Effector CD8-positive, alpha-beta T cell (primary cell): ENCODE measurements around the gene CEP68.
A peak's percentile ranks its signal among the peaks of the same experiment; 100 is the strongest.
"Not testable (repeated sequence)": the region's sequence is repeated elsewhere in the genome, so short reads cannot be mapped to it uniquely, and the experiment has no call there.

ENCODE experiments used
- DNase-seq: peaks from one replicate; lab custom pipeline; 2025; lab: John Stamatoyannopoulos, UW

CEP68 gene

DNA sequence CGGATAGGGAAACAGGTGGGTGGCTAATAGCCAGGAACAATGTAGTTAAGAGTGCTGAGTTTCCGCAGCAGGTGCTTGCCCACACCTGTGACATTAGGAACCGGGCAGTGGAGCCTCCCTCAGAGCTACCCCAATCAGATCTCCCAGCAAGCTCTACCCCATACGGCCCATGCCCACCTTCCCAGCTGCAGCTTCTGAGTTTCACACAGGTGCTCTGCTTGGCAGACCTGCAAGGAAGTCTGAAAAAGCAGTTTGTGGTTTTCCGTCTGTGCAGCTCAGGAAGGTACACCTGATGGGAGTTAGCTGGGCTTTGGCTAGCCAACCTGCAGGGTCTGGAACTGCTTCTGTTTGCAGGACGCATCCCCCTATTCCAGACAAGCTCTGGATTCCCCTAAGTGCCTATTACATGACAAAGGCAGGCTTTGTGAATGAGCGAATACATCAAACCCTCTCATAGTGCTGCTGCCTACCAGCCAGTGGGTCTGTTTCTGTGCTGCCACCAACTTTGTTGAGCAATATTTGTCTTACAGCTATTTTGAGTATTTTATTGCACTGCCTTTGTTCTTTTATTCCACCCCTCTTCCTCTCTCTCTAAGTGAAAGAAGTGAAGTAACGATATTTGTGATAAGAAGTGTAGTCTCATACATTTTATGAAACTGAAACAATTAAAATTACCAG is 24.7 kb upstream of the CEP68 start:
- no peak for DNase-seq

DNA sequence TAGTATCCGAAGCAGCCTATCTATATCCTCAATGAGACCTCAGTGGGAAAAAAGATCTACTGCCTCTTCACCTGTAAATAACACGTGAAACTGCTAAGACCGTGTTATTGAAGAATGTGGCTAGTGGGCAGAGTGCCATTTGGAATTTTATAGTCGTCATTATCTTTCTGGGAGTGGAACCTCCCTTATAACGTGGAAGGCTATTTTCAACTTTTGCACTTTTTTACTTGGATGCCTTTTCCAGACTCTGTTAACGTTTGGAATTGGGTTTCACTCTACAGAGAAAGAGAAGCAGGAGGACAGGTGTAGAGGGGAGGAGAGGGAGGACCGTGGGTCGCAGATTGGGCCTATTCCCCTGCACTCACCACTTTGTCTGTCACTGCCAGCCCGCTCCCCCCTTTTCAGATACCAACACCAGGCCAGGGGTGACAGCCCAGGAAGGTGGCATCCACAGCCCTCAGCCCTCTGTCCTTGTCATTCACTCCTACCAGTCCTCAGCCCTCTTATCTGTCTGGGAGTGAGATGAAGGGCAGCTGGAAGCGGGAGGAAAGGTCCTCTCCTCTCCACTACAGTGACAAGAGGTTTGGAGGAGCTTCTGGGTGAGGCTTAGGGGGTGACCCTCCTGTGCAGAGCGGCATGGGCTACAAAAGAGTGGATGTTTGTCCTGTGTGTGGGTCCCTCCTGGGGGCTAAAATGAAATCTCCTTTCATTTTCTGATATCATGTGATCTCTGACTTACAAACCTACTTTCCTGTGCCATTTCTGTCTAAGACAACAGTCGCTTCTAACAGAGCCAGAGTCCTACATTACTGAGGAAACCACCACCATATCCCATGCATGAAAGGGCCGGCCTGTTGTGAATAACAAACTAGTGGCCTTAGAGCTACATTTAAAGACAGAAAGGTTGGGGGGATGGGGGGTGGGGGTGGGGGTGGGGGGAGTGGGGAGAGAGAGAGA is 23.9 kb upstream of the CEP68 start:
- DNase-seq = no peak

DNA sequence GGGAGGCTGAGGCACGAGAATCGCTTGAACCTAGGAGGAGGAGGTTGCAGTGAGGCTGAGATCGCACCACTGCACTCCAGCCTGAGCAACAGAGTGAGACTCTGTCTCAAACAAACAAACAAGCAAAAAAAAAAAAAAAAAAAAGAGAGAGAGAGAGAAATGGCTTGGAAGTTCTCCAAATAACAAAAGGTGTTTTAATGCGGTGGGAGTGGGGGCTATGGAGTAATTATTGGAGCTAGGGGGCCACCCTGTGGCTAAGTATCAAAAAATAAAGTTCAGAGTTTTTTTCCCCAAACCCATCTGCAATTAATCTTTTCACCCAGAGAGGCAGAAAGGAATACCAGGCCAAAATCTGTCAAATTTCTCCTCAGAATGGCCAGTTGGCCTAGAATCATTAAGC is 23.0 kb upstream of the CEP68 start:
- no peak for DNase-seq

DNA sequence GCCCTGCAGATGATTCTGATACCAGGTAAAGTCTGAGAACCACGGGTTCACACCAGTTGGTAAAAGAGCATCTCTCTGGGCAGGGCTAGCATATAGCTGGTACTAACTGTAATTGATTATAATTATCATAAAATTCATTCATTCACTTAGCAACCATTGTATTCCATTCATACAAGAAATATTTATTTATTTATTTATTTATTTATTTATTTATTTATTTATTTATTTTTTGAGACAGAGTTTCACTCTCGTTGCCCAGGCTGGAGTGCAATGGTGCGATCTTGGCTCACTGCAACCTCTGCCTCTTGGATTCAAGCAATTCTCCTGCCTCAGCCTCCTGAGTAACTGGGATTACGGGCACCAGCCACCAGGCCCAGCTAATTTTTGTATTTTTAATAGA is 22.5 kb upstream of the CEP68 start:
- not testable (repeated sequence) for DNase-seq

DNA sequence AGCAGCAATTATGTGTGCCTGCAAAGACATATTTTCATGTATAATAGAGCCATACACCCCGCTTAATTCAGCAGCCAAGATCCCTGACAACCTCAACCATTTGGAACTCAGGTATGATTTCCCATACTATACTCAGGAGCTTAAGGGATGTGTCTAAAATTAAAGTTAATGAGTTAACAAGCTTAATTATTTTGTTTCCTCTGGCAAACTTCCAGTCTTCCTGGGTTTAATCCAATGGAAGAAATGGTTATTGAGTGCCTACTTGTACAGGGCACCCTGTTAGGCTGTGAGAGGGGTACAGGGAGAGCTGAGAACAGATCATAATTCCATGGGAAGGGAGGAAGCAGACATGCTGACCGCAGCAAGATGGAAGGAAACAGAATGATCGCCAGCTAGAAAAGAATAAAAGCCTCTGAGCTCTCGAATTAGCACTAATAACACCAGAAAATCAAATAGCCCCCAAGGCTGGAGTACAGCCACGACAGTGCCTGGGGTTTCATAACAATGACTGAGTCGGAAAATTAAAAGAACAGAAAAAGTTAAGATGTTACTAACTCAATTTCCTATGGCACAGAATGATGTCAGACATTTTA is 20.8 kb upstream of the CEP68 start:
- no peak for DNase-seq

DNA sequence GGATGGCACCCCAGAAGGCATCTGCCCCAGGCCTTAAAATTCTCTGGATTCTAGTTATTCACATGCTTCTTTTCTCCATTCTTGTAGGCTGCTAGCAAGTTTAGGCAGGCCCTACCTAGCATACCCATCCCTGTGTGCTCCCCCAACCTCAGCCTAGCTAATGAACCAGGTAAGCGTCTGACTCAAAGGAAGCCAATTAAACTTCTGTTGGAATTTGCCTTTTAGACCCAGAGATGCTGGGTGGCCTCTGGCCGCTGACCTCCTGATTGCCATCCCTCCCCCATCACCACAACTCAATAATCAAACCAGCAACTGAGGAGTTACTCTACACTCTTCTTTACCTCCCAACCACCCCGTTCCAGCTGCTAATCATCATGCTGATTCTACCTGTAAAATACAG is 19.0 kb upstream of the CEP68 start:
- no peak for DNase-seq

DNA sequence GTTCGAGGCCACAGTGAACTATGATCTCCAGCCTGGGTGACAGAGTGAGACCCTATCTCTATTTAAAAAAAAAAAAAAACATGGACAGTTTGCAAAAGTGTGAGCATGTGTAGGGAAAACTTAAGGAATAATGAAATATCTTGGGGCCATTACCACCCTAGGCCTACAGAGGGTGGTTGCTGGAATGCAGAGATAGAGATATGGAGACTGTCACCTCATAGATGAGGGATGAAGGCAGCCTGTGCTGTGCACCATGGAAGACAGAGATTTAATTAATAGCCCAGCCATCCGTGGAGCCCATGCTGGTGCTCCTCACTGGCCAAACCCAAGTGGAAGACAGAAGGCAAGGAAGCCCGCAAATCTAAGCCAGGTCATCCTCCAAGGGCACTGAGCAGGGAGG is 16.6 kb upstream of the CEP68 start:
- DNase-seq = no peak

DNA sequence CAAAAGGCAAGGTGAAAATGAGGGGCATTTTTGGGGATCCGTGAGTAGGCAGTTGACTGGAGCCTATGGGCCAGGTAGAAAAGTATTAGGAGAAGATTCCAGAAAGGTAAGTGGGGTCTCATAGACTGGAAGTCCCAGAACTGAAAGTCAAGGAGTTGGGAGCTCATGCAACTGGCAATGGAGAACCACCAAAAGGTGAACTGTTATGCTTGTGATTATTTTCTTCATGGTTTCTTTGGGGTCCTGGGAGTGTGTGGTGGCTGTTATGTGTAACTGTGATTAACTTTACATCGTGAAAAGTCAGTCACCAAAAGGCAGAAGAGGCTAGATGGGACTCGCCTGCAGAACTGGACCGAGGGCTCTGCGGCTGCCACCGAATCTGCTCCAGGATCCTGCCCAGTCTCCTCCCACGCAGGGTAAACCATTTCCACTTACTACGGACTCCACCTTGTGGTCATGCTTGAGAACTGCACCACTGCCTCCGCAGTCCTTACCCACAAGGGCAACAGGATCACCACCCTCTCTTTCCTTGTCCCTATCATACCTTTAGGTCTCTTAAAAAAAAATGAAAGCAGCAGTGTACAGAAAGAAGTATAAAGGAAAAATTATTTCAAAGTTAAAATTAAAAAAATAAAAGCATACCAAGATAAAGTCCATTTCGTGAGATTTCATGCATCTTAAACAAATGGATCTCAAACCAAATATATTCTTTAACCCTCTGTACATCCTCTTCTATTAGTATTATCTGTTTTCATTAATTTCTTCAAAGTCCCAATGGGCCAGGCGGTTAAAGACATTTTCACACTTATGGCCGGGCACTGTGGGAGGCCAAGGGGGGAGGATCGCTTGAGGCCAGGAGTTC is 15.6 kb upstream of the CEP68 start:
- DNase-seq = peak; percentile 63

DNA sequence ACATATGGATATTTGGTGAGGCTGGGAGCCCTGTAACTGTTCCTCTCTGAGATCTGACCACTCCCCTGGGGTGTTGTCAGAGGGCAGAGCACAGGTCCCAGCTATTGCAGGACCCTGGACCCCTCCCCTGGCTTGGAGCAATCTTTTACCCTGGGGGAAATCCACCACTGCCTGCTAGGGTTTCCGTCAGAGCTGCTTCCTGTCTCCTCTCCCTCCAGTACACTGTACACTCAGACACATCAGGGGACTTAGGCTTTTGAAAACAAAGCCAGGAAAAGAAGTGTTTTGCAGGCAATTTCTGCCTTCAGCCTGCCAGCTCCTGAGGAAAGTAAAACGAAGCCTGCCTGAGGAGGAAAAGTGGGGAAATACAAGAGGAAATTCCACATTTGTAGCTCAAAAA is 13.2 kb upstream of the CEP68 start:
- DNase-seq = no peak

DNA sequence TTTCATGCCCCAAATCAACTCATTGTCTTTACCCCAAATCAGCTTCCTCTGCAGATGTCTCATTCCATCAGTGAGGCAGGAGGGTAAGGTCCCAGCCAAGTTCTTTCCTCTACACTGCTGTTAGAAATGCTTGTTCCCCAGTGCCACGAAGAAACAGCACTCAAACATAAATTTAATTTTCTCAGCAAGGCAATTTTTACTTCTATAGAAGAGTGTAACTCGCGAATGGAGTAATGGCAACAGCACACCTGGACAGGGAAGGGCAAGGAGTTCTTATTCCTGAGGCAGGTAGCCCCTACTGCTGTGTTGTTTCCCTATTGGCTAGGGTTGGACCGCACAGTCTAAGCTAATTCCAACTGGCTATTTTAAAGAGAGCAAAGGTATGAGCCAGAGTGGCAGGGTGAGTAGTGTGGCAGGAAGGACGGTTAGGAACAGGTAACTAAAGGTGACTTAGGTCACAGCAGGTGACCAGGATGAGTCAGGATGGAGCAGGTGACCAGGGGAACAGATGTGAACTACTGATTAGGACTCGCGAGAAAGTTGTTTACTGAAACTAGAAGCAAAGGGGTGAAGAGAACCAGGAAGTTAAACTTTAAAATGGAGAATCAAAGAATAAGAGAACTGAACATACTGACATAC is 12.0 kb upstream of the CEP68 start:
- DNase-seq = no peak

DNA sequence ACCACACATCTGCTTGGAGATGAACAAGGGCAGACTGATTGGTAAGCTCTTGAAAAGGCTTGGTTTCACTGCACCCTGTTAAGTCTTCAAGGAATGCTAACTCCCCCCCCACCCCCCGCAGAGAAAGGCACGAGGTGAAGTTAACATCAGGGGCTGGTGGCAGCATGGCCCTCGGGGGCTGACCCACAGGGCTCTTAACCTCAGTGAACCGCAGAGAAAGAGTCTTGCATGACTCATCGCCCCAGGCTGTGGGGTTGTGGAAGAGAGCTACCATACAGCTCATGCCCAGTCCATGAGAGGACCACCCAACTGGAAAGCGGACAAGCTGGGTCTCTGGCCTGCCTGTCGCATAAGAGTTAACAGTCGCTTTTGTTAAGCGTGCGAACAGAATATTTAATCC is 10.6 kb upstream of the CEP68 start:
- DNase-seq = no peak

DNA sequence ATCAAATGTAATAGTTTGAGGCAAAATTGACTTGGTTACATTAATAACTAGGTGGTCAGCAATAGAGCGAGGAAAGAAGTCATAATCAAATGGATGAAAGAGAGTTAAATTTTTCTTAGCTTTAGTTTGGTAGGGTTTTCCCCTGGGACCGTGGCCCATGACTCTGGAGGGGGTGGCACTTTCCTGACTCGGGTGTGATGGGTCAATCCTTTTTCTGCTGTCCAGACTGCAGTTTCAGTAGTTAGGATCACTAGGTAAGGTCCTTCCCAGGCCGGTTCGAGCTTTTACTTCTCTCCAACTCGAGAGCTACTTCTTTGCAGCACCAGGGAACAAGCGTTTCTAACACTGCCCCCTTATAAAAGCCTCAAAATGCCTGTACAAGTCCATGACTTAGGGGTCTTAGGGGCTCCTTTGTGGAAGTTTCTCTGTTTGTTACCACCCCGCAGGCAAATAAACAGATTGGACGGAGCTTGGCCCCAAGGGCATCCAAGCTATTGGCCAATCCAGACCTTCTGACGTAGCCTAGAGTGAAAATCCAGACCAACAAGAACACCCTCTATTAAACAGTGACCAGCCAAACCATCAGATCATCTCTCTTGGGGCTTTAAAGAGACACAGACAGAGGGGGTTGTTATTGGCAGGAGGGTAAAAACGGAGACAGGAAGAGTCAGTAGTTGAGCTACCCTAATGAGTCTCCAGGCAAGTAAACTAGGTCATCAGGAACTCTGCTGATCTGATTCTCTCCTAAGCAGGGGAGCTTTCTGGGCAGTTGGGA is 9.4 kb upstream of the CEP68 start:
- DNase-seq = no peak

DNA sequence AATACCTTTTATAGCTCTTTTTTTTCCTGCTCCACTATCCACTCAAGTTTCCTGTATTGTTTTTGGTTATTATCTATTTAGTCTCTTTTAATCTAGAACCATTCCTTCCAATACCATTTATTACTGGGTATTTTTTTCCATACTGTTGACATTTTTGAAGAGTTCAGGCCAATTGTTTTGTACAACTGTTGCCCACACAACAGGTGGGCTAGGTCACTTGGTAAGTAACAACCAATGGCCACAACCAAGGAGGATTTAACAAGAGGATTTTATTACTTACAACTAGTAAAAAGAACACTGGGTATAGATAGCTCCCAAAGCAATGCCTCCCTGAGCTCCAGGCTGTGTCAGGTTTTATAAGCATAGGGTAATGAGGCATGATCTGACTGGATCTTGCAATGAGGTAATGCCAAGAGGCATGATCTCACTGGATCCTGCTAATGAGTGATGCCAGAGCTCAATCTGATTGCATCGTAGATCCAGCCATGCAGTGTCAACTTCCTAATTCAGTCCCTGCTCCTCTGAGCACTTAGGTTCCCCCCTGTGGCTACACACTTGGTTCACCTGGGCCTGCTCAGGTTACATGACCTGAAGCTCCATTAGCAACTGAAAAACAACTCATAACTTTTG is 7.1 kb upstream of the CEP68 start:
- DNase-seq = no peak

DNA sequence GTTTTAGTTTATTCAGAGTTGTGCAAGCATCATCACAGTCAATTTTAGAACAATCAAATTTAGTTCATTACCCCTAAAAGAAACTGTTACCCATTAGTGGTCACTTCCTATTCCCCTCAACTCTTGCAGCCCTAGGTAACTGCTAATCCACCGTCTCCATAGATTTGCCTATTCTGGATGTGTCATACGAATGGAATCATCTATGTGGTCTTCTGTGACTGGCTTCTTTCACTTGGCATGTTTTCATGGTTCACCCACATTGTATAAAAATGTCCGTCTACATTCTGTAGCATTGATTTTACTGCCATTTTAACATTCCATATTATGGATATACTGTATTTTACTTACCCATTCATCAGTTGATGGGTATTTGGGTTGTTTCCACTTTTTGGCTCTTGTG is 5.3 kb upstream of the CEP68 start:
- DNase-seq = no peak

DNA sequence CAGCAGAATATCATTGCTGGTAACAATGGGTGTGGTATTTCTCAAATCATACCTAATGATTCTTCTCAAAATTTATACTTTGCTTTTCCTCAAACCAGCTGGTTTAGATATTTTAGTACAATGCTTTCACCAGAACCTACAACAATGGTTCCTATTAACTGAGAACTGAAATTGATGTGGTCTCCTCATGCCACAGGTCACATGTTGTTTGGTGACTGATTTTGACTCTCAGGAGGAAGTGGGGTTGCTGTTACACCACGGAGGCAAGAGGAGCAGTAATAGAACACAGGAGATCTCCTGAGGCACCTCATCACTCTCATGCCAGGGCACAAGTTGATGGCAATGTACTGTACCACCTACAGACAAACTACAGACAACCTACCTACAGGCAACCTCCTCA is 3.0 kb upstream of the CEP68 start:
- DNase-seq = no peak

DNA sequence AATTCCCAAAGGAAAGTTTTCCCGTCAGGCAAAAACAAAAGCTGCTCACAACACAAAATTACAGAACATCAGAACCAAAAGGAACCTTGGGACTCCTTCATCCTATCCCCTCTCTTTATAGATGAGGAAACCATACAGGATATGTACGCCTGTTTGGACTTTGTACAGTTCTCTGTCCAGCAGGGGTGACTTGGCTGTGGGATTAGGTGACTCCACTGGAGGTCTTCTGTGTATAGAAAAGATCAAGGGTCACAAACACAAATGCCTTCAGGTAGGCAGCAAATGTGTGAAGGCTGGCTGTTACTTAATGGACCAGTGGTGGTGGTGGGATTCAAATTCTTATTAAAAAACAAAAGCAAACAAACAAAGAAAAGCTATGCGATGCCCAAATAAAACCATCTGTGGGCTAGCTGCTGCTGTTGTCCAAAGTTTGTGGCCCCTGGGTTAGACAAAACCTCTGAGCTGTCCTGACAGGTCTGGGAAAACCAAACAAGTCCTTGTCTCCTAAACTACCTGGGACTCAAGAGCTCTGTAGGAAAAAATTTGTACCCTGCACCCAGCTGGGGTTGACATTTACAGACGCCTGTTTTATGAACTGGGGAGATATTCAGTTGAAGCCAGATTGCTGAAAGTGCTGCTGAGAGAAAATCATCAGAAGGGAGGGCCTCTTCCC is 1.3 kb upstream of the CEP68 start:
- DNase-seq = no peak

DNA sequence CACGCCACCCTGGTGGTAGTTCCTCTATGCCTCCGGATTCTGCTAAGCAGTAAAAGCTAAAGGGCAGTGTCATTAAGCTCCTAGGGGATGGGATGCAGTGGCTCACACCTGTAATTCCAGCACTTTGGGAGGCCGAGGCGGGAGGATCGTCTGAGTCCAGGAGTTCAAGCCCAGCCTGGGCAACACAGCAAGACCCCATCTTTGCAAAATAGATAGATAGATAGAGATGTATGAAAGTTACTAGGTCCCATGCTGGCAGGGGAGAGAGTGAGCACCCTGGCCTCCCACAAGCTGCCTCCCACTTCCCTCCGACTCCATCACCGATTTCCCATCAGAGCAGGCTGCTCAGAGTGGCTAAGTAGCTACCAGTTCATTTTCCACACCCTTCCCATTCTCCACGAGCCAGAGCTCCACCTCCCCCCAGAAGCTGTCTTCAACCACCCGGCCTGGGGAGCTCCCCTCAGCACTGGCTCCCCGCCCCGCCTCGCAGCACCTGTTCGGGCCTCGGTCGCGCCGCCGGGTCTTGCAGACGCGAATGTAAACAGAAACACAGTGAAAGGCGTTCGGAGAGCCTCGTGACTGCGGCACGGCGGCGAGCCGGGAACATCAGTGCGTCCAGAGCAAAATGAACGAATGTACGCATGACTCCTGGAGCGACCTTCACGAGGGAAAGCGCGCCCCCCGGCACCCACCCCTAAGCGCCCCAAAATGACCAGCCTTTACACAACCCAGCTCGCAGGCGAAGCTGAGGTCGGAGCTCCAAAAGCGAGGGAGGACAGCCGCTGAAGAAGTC is 598 bp upstream of the CEP68 start:
- DNase-seq = peak; percentile 64

DNA sequence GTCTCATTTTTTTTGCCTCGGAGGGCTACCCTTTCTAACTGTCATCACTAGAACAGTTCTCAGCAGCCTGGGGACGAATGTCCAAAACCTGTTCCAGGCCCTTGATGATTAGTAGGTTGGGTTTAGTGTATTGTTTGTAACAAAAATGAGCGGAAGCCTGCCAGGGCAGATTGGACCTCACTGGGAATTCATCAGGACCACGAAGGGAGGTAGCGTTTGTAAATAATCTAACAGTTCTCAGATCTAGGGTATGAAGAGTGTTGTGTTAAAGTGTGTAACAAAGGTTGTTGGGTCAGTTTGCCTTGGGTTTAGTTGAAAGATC is 799 bp downstream of the CEP68 start:
- no peak for DNase-seq
